GM13976 (cell line): Measurements from ENCODE around the gene FAM222A.

Experiments
- DNase-seq: peaks from one replicate; pipeline ENCODE4 v3.0.0; 2012; ENCODE audit warnings: low spot score
- in situ Hi-C: fragments of 300-500 bp; cut with MboI; formaldehyde crosslinking; loops from one replicate; pipeline ENCODE4 v1.12.0; 2022; ENCODE audit warnings: low sequenced_read_pairs, mixed read lengths, inconsistent platforms; ENCODE audit not compliant: unreplicated experiment
- TF ChIP-seq, protein P1 (sequence below): IDR thresholded peaks from 2 replicates; pipeline ENCODE4 v1.5.1; 2012; ENCODE audit warnings: borderline replicate concordance, mild to moderate bottlenecking; ENCODE audit not compliant: insufficient read depth; ENCODE audit errors: extremely low read depth, missing control alignments, control extremely low read depth

The FAM222A gene

DNA sequence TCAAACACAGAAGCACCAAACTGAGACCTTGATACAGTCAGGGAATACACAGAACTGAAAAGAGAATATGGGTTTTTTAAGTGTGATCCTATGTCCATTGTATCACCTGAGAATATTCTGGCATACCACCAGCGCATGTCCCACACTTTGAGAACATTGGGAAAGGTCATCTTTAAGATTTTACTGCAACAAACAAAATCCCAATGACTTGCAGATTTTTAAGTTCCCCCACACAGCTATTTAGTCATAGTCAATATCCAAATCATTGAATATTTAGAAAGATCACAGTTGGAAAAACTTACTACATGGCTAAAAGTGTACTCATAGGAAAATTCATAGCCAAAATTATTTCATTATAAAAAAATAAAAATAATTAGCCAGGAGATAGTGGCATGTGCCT is 65.1 kb downstream of the FAM222A start:
- no peak for DNase-seq
- in situ Hi-C loops = no loop called here
- TF ChIP-seq, protein P1, sequence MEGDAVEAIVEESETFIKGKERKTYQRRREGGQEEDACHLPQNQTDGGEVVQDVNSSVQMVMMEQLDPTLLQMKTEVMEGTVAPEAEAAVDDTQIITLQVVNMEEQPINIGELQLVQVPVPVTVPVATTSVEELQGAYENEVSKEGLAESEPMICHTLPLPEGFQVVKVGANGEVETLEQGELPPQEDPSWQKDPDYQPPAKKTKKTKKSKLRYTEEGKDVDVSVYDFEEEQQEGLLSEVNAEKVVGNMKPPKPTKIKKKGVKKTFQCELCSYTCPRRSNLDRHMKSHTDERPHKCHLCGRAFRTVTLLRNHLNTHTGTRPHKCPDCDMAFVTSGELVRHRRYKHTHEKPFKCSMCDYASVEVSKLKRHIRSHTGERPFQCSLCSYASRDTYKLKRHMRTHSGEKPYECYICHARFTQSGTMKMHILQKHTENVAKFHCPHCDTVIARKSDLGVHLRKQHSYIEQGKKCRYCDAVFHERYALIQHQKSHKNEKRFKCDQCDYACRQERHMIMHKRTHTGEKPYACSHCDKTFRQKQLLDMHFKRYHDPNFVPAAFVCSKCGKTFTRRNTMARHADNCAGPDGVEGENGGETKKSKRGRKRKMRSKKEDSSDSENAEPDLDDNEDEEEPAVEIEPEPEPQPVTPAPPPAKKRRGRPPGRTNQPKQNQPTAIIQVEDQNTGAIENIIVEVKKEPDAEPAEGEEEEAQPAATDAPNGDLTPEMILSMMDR = no peak

- TF ChIP-seq, protein P1 = no peak
- in situ Hi-C loops = no loop called here
- no peak for DNase-seq
Measured at GRCh38 chr12:109779382-109779781, 65.8 kb downstream of the FAM222A start.

DNA sequence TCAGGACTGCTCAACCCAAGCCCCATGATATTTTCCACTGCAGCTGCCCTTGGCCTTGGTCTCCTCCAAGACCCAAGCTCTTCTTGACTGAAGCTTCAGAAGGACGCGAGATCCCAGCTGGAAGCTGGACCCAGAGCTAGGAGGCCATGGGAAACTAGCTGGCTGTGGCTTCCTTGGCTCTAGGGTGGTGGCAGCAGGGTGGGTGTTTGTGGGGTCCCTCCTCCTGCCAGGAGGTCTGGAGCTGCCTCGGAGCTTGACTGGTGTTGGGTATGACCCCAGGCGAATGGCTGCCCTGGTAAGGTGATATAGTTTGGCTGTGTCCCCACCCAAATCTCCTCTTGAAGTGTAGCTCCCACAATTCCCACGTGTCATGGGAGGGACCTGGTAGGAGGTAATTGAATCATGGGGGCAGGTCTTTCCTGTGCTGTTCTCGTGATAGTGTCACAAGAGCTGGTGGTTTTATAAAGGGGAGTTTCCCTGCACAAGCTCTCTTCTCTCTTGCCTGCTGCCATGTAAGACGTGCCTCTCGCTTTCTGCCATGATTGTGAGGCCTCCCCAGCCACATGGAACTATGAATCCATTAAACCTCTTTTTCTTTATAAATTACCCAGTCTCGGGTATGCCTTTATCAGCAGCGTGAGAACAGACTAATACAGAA is 68.2 kb downstream of the FAM222A start:
- in situ Hi-C loops = no loop called here
- TF ChIP-seq, protein P1 = no peak
- no peak for DNase-seq

GRCh38 chr12:109782326-109782703 is 68.7 kb downstream of the FAM222A start:
- in situ Hi-C loops = no loop called here
- no peak for DNase-seq
- TF ChIP-seq, protein P1 = no peak

DNA sequence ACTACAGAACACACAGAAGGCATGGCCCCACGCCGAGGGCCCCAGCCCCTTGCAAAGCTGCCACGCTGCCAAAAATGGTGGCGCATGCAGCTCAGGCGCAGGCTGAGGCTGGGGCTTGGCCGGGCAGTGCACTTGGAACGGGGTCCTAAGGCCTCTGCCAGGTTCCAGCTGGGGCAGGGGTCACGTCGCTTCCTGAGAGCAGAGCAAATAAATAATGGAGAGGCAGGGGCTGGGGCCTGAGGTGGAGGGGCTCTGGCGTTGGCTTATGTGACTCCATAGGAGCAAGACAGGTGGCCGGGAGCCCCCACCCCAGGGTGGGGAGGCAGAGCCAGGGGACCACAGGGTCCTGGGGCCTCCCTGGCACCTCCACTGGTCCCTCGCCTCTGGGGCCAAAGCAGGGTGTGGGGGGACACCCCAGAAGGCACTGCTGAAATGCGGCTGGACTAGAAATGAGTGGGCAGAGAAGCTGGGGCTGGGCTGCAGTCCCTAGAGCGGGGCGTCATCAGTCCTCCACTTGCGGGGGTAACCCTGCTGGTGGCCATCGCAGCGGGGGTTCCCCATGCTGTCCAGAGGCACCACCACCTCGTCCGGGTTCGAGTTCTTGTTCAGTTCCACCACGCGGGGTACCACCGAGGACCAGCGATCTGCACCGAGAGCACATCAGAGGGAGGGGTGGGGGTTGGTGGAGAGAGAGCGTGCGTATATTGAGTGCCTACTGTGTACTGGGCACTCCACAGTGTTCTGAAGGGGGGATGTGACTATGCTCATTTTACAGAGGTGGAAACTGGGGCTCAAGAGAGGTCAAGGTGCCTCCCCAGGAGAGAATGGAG is 69.7 kb downstream of the FAM222A start:
- no peak for DNase-seq
- in situ Hi-C loops = no loop called here
- TF ChIP-seq, protein P1 = no peak

GRCh38 chr12:109783965-109784244 is 70.3 kb downstream of the FAM222A start:
- DNase-seq = no peak
- TF ChIP-seq, protein P1 = no peak
- in situ Hi-C loops = no loop called here

DNA sequence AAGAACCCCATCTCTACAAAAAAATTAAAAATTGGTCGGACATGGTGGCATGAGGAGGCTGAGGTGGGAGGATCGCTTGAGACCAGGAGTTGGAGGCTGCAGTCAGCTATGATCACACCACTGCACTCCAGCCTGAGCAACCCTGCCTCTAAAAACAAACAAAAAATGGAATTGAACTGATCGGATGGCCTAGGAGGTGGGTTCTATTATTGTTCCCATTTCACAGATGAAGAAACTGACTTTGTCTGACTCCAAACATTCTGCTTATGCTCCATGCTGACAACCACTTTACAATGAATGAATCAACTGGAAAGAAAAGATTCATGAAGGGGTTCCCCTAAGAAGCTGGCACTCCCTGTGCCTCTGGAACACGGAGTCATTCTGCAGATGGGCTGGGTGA is 72.2 kb downstream of the FAM222A start:
- TF ChIP-seq, protein P1 = no peak
- no peak for DNase-seq
- in situ Hi-C loops = no loop called here
